Sigmoid colon (tissue), 4 donors: ENCODE data around the gene HRH2.

Experiments
- CTCF ChIP-seq, 4 experiments: fragments of 450-650 bp in 3 of 4; fragments of 200-600 bp in 1 of 4; IDR thresholded peaks; one replicate each; pipeline ENCODE4 v1.5.1; 2016 to 2019; ENCODE audit warnings: antibody characterized with exemption in 4 of 4, mild to moderate bottlenecking in 3 of 4, moderate library complexity in 2 of 4
- EP300 ChIP-seq, 4 donors: sonication (generic); formaldehyde crosslinking; IDR thresholded peaks; one replicate each; pipeline ENCODE4 v1.6.1; 2017; ENCODE audit warnings: antibody characterized with exemption in 4 of 4
- POLR2A ChIP-seq, 2 donors: fragments of 450-650 bp; IDR thresholded peaks; one replicate each; pipeline ENCODE4 v1.6.1; 2016; ENCODE audit warnings: antibody characterized with exemption in 2 of 2, mild to moderate bottlenecking in 2 of 2, moderate library complexity in 2 of 2
- POLR2AphosphoS5 ChIP-seq, 4 donors: sonication (generic); formaldehyde crosslinking; IDR thresholded peaks; one replicate each; pipeline ENCODE4 v1.6.1; 2017; ENCODE audit warnings: antibody characterized with exemption in 4 of 4

GRCh38 chr5:175627739-175628138 is 30.1 kb upstream of the HRH2 start:
- TF ChIP-seq CTCF (IDR thresholded peaks at IDR 0.05) (no peak), POLR2A (IDR thresholded peaks at IDR 0.05) (no peak), EP300 (IDR thresholded peaks at IDR 0.05) (no peak), POLR2AphosphoS5 (IDR thresholded peaks at IDR 0.05) (no peak)
